Astrocyte of the hippocampus (primary cell): ENCODE data around the gene CD1B.
"Not testable (repeated sequence)": the region's sequence is repeated elsewhere in the genome, so short reads cannot be mapped to it uniquely, and the experiment has no call there.

ENCODE experiments used
- DNase-seq: peaks from one replicate; pipeline ENCODE4 v3.0.0; 2011; ENCODE audit warnings: low read depth, low spot score

The CD1B gene

DNA sequence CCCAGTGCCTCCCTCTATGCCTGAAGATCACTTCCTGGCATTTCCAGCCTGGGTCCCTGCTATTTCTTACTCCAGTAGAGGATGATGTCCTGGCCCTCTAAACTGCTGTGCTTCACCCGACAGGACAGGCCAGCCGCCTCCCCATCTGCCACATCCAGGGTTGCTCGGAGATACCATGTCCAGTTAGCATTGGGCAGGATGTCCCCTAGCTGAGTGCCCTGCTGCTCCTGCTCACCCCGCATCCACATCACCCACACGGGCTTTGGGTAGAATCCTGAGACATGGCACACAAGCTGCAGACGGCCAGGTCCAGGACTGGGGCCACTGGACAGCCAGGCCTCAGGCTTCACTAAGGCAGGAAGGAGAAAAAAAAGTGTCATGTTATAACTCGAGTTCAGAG is 2.0 kb downstream of the CD1B start:
- DNase-seq = no peak

DNA sequence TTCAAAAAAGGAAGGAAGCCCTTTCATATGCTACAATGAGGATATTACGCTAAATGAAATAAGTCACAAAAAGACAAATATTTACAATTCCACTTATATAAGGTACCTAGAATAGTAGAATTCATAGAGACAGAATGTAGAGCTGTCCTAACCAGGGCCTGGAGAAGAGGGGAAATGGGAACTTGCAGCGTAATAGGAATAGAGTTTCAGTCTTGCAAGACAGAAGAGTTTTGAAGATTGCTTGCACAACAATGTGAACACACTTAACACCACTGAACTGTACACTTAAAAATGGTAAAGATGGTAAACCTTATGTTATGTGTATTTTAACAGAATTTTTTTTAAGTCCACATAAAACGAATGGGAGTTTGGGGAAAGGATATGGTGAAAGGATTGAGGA is 2.9 kb downstream of the CD1B start:
- DNase-seq = no peak

DNA sequence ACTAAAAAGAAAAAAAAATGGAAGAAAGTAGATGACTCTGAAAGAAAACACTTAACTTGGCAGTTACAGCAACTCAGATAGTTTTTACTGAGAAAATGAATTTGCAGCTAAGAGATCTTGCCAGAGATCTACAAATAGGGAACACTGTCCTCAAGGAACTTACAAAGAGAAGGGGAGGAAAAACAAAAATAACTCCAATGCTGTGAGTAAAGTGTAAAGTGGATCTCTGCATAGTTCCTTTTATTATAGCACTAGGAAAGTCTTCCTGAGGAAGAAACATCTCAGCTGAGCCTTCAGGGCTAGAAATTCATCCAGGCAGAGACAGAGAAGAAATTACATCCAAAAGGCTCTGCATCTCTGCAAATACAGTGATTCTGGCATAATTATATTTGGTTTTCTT is 3.9 kb downstream of the CD1B start:
- no peak for DNase-seq

DNA sequence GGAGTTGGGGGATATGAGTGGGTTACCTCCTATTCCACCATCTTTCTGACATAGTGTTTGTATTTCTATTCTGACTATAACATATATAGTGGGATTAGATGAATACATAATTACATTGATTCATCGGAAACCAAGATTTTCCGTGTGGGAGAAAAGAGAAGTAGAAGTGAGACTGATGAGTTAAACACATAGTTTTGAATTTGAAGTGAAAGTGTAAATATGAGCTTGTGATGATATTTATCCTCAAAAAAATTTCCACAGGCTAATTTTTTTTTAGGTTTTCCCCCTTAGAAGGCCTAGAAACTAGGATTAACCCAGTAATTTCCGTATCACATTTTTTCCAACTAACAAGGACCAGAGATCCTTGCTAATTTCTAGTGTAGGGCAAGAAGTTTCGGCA is 6.9 kb downstream of the CD1B start:
- DNase-seq = no peak

DNA sequence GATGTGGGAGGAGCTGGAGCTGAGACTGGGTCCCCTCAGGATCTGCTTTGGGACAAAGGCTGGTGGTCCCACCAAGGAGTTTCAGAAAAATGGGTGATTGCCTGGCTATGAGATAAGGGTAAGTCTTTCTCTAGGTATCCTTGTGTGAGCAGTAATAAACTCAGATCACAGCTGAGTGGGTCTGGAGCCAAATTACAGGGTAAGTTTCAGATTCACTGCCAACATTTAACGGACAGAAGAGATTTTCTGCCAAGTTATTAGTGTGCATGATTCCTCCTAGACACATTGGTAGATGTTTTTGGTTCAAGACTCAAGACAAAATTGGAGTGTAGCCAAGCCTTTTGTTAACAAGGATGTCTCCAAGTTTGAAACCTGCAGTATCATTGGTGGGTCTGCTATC is 7.5 kb downstream of the CD1B start:
- DNase-seq = no peak

DNA sequence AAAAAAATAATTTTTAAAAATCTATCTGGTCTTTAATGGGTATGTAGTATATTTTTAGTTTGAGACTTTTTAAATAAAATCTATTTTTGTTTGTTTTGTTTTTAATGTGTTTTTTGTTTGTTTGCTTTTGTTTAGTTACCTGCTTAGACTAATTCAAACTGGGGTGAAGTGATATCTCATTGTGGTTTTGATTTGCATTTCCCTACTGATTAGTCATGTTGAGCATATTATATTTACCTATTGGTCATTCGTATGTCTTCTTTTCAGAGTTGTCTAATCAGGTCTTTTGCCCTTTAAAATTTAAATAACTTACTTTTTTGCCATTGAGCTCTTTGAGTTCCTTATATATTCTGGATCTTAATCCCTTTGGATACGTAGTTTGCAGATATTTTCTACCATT is 20.3 kb downstream of the CD1B start:
- DNase-seq = no peak

DNA sequence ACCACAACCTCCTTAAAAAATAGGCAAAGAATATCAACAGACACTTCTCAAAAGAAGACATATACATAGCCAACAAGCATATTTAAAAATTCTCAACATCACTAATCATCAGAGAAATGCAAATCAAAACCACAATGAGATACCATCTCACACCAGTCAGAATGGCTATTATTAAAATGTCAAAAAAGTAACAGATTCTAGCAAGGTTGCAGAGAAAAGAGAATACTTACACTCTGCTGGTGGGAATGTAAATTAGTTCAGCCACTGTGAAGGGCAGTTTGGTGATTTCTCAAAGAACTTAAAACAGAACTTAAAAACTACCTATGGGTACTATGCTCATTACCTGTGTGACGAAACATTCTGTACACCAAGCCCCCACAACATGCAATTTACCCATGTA is 20.7 kb downstream of the CD1B start:
- no peak for DNase-seq

DNA sequence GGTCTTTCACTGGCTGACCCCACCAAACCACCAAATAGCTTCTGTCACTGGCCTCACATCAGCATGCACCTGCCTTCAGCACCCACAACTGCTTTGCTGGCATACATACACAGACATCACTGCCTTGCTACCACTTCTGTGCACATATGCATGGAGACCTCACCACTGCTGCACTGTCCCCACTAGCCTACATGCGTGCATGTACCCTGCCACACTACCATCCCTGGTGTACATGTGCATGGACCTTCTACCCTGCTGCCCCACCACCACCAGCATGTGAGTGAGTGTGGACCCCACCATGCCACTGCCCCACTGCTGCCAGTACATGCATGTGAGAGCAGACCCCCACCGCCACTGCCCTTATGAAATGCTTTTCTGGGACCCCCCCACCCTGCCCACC is 35.5 kb downstream of the CD1B start:
- DNase-seq = no peak

DNA sequence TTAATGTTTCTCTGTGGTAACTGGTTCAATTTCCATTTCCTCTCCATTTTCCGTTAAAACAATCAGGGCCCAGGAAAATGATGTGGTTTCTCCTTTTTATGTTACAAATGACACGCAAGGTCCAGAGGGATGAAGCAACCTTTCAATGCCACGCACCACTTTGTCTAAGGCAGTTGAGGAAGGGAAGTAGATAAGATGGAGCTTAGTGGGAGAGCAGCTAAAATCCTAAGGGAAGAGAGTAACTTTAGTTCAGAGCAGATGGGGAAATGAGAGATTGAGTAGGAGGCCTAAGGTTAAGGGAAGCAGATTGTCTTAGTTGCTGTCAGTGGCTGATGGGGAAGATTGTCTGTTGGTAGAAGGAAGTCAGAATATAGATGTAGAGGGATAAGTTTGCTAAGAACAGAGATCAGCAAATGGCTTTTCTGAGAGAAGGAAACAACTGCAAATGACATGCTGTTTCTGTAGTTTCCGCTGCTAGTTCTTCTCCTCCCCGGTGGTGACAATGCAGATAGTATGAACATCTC is 40.9 kb downstream of the CD1B start:
- DNase-seq = no peak

DNA sequence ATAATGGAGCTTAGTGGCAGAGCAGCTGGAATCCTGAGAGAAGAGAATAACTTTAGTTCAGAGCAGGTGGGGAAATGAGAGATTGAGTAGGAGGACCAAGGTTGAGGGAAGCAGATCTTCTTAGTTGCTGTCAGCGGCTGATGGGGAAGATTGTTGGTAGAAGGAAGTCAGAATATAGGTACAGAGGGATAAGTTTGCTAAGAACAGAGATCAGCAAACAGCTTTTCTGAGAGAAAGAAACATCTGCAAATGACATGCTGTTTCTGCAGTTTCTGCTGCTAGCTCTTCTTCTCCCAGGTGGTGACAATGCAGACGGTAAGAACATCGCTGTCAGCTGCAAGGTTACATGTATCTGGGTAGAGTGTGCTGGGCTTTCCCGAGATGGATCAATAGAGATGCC is 41.5 kb downstream of the CD1B start, which contains the start of gene CD1C:
Gene CD1C, plus strand, starts transcription at position 113 of the 400 bp plus-strand sequence. Its CDS starts 142 bp downstream, at position 255.
- no peak for DNase-seq

DNA sequence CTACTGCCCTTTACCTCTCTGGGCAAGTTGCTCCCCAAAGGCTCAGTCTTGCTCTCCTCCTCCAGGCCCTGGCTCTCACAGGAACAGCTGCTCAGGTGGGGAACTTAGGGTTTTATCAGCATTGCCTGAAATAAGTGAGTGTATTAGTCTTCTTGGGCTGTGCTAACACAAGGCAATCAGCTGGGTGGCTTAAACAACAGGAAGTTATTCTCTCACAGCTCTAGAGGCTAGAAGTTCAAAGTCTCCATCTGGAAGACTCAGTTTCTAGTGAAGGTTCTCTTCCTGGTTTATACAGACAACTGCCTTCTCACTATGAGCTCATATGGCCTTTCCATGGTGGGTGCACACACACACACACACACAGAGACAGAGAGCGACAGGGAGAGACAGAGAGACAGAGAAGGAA is 44.4 kb downstream of the CD1B start:
- DNase-seq = no peak

DNA sequence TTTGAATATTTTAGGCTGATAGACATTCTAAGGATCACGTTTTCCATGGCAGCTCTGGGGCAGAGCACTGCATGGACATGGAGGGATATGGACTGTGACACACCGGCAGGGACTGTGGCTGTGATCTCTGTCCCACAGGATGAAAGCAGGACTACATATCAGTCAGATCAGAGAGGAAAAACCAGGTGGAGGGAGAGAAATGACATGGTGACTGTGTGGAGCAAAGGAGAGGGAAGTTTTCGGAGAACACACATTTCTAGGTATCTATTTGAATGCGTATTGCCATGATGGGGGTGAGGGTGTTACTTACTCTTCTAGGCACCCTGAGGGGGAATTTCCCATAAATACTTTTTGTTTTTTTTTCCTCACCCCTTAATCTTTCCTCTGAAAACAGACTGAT is 44.8 kb downstream of the CD1B start:
- DNase-seq = no peak

DNA sequence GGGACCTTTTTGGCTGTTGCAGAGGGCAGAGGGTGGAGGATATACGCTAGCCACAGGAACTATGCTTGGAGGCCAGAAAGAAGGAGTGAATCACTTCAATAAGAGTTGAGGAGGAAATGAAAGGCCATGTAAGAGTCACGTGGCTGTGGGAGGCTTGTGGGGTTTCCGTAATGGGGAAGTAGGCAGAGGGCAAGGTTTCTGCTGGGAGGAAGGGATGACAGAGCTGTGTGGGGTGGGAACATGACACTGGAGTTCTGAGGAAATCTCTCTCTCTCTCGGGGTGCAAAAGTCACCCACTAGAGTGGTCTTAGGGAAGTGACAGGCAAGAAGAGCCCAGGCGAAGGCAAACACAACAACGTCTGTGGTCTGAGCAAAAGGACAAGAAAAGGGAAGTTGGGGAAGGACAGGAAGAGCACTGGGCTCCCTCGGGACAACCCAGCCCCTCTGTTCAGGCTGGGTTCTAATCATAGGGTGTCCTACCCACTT is 45.5 kb downstream of the CD1B start:
- DNase-seq = no peak

DNA sequence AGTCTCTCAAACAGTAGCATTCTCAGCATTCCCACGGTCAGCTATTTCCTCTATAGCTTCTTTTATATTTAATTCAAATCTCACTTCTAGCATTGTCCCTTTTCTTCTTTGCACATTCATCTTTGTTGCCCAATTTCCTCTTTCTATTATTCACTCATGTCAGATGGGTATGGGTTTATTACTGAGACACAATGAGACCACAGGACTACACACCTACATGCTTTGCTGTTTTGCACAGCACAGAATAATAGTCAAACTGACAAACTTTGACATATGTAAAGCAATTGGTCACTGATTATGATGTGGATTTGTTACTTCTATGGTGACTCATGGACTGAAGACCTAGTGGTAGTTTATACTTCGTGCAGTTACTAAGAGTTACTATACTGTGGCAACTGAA is 47.4 kb downstream of the CD1B start:
- DNase-seq = no peak

DNA sequence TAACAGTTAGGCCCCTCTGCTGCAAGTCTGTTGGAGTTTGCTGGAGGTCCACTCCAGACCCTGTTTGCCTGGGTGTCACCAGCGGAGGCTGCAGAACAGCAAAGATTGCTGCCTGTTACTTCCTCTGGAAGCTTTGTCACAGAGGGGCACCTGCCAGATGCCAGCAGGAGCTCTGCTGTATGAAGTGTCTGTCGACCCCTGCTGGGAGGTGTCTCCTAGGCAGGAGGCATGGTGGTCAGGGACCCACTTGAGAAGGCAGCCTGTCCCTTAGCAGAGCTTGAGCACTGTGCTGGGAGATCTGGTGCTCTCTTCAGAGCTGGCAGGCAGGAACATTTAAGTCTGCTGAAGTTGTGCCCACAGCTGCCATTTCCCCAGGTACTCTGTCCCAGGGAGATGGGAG is 48.9 kb downstream of the CD1B start:
- DNase-seq = not testable (repeated sequence)
